CD4-positive, alpha-beta T cell (primary cell): Measurements from ENCODE around the gene DCLK1. TPM values are rescaled to one million over a fixed set of nuclear protein-coding genes. Genes with fewer than 3 reads are reported as not detected.

Experiments used
- ATAC-seq: fragments of 200-7000 bp; cut with Tn5 transposase; one replicate; pipeline ENCODE4 v1.10.0; 2022; ENCODE audit warnings: mild to moderate bottlenecking; ENCODE audit not compliant: poor library complexity
- CTCF ChIA-PET: fragments of 350-600 bp; sonication (Branson Sonifier 250); formaldehyde crosslinking; loops from one replicate; lab custom pipeline; 2021; ENCODE audit warnings: antibody characterized with exemption, inconsistent platforms; lab: Charles Lee
- POLR2A ChIA-PET: fragments of 350-600 bp; sonication (Branson Sonifier 250); formaldehyde crosslinking; loops from one replicate; lab custom pipeline; 2021; ENCODE audit warnings: antibody characterized with exemption, inconsistent platforms; lab: Charles Lee
- DNase-seq, 14 experiments: peaks; one replicate each; pipeline ENCODE4 v3.0.0-alpha.2; 2013 to 2020; ENCODE audit warnings: mixed read lengths in 2 of 14
- H3K27ac ChIP-seq, 2 donors: one replicate each; pipeline versions ENCODE4 v1.5.1 to v1.7.0; 2013; ENCODE audit warnings: low read length in 2 of 2, low read depth in 1 of 2, mild to moderate bottlenecking in 1 of 2
- H3K27me3 ChIP-seq, 2 experiments: 1 replicate in 1 of 2; 2 replicates in 1 of 2; pipeline versions ENCODE4 v1.6.1 to v1.7.0; 2013; ENCODE audit warnings: low read length in 2 of 2, control low read depth in 1 of 2, mild to moderate bottlenecking in 1 of 2, moderate library complexity in 1 of 2; ENCODE audit not compliant: insufficient read depth in 2 of 2, control insufficient read depth in 1 of 2
- H3K36me3 ChIP-seq: one replicate; pipeline ENCODE4 v1.6.1; 2013; ENCODE audit warnings: low read length, control low read depth; ENCODE audit not compliant: insufficient read depth
- H3K4me1 ChIP-seq: one replicate; pipeline ENCODE4 v1.6.1; 2013; ENCODE audit warnings: low read length, control low read depth; ENCODE audit not compliant: insufficient read depth
- H3K4me3 ChIP-seq: one replicate; pipeline ENCODE4 v1.5.1; 2013; ENCODE audit warnings: mild to moderate bottlenecking, low read length, moderate library complexity
- H3K9me3 ChIP-seq, 2 experiments: 1 replicate in 1 of 2; 2 replicates in 1 of 2; pipeline versions ENCODE4 v1.6.1 to v1.7.0; 2013; ENCODE audit warnings: low read length in 2 of 2, mild to moderate bottlenecking in 2 of 2, control low read depth in 1 of 2, moderate library complexity in 1 of 2; ENCODE audit not compliant: control insufficient read depth in 1 of 2, insufficient read depth in 1 of 2
- H3K27ac Mint-ChIP-seq: one replicate; pipeline ENCODE4 v1.8.0; 2020; ENCODE audit warnings: mixed read lengths
- H3K27me3 Mint-ChIP-seq: one replicate; pipeline ENCODE4 v1.8.0; 2021; ENCODE audit warnings: mixed read lengths
- H3K36me3 Mint-ChIP-seq: one replicate; pipeline ENCODE4 v1.8.0; 2021; ENCODE audit warnings: low read depth, mixed read lengths
- H3K4me1 Mint-ChIP-seq: one replicate; pipeline ENCODE4 v1.8.0; 2021; ENCODE audit warnings: low read depth, mixed read lengths
- H3K4me3 Mint-ChIP-seq: one replicate; pipeline ENCODE4 v1.8.0; 2020; ENCODE audit warnings: mild to moderate bottlenecking, mixed read lengths
- H3K9me3 Mint-ChIP-seq: one replicate; pipeline ENCODE4 v1.8.0; 2020; ENCODE audit warnings: mixed read lengths
- CTCF ChIP-seq: fragments of 200-600 bp; IDR thresholded peaks from one replicate; pipeline ENCODE4 v1.8.0; 2022; ENCODE audit warnings: antibody characterized with exemption, mild to moderate bottlenecking
- intact Hi-C, 2 experiments: fragments of 100-400 bp; cut with DNase I in 1 of 2; cut with micrococcal nuclease in 1 of 2; formaldehyde crosslinking; loops; one replicate each; pipeline versions ENCODE4 v1.15.1 to v1.9.0; 2023 to 2025; cut with DNase I, micrococcal nuclease
- total RNA-seq, 174 experiments: library from RNA in 2 of 174; stranded (reverse) in 2 of 174; gene quantifications; one replicate each; pipeline ENCODE4 v1.2.3 and lab custom pipeline; 2021 to 2026

The DCLK1 gene
- total RNA-seq, 2 experiments from 2014 or later: not detected

GRCh38 chr13:35763060-35763781, 368.0 kb downstream of the DCLK1 start:
- TF ChIP-seq CTCF: no peak
- ATAC-seq (no peak), DNase-seq (no peak)
- Mint-ChIP-seq H3K27ac (no peak overlapping the region), H3K9me3 (peaks cover 8% of the 10 kb centered on the region), H3K4me1 (no peaks in the 10 kb centered on the region), H3K27me3 (no peaks in the 10 kb centered on the region), H3K4me3 (no peak overlapping the region), H3K36me3 (no peaks in the 10 kb centered on the region)
- intact Hi-C loops: no loop called here
- ChIA-PET CTCF (no interaction called here), POLR2A (no interaction called here)
- H3K4me3 ChIP-seq: no peak overlapping the region
- peaks cover 0 to 27% of the 10 kb centered on the region in 2 experiments for H3K9me3 ChIP-seq
- no peaks in the 10 kb centered on the region for H3K36me3 ChIP-seq
- no peak overlapping the region for H3K27ac ChIP-seq
- H3K4me1 ChIP-seq: no peaks in the 10 kb centered on the region
- no peaks in the 10 kb centered on the region for H3K27me3 ChIP-seq

GRCh38 chr13:35761440-35762252, 369.5 kb downstream of the DCLK1 start:
- peaks cover 0 to 27% of the 10 kb centered on the region in 2 experiments for H3K9me3 ChIP-seq
- H3K27me3 Mint-ChIP-seq: no peaks in the 10 kb centered on the region
- no peak overlapping the region for H3K27ac ChIP-seq
- no peaks in the 10 kb centered on the region for H3K27me3 ChIP-seq
- H3K9me3 Mint-ChIP-seq: peaks cover 8% of the 10 kb centered on the region
- H3K4me1 ChIP-seq: no peaks in the 10 kb centered on the region
- intact Hi-C loops: no loop called here
- no peaks in the 10 kb centered on the region for H3K36me3 ChIP-seq
- no peak overlapping the region for H3K4me3 Mint-ChIP-seq
- H3K27ac Mint-ChIP-seq: no peak overlapping the region
- CTCF ChIA-PET: no interaction called here
- no peak for TF ChIP-seq CTCF
- H3K4me1 Mint-ChIP-seq: no peaks in the 10 kb centered on the region
- DNase-seq (no peak), ATAC-seq (no peak)
- no peaks in the 10 kb centered on the region for H3K36me3 Mint-ChIP-seq
- POLR2A ChIA-PET: no interaction called here
- H3K4me3 ChIP-seq: no peak overlapping the region

GRCh38 chr13:35760735-35761281, 370.4 kb downstream of the DCLK1 start:
- no peak for TF ChIP-seq CTCF
- H3K4me1 ChIP-seq: no peaks in the 10 kb centered on the region
- no peak overlapping the region for H3K27ac ChIP-seq
- Mint-ChIP-seq H3K27ac (no peak overlapping the region), H3K36me3 (no peaks in the 10 kb centered on the region), H3K4me3 (no peak overlapping the region), H3K9me3 (peaks cover 8% of the 10 kb centered on the region), H3K4me1 (no peaks in the 10 kb centered on the region), H3K27me3 (no peaks in the 10 kb centered on the region)
- CTCF ChIA-PET: no interaction called here
- no peaks in the 10 kb centered on the region for H3K27me3 ChIP-seq
- H3K36me3 ChIP-seq: no peaks in the 10 kb centered on the region
- intact Hi-C loops: no loop called here
- POLR2A ChIA-PET: no interaction called here
- H3K4me3 ChIP-seq: no peak overlapping the region
- no peak for ATAC-seq
- peaks cover 0 to 27% of the 10 kb centered on the region in 2 experiments for H3K9me3 ChIP-seq
- no peak for DNase-seq
